NOMO-1 (cell line): ENCODE results near the gene LDB3.

ENCODE experiments used
- DNase-seq, 2 experiments: peaks; one replicate each; lab custom pipeline; 2025; ENCODE audit not compliant: unreplicated experiment in 2 of 2; lab: John Stamatoyannopoulos, UW

Gene LDB3

DNA sequence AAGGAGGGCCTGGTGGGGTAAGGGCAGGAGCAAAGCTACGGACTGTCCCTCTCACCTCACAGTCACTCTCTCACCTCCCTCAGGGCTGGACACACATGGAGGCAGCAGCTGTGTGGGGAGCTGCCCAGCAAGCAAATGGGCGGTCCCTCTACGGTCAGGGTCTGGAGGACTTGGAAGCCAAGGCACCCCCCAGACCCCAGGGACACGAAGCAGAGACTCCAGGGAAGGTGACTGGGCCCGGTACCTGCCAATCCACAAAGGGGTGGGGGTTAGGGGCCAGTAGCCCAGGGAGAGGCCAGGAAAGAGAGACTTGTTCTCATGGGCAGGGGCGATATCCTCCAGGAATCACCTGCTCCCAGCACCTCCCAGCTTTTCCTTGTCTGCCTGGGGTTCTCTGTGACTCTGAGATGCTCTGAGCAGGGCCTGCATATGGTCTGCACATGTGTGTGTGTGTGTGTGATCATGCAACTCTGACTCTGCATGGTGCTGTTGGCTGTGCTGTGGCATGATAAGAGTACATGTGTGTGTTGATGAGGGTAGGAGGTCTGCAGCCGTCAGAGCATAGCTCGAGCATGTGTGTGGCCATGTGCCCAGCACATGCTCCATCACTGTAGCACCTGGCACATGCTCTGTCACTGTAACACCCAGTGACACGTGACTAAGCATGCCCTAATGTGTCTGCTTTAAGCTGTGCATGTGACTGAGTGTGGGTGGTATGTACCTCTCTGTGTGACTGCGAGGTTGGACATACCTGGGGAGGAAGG, 4.6 kb upstream of the LDB3 start:
- DNase-seq: no peak

- DNase-seq: no peak
Measured at GRCh38 chr10:86664341-86665217, 3.7 kb upstream of the LDB3 start.

GRCh38 chr10:86665218-86665607, 3.1 kb upstream of the LDB3 start:
- no peak for DNase-seq

DNA sequence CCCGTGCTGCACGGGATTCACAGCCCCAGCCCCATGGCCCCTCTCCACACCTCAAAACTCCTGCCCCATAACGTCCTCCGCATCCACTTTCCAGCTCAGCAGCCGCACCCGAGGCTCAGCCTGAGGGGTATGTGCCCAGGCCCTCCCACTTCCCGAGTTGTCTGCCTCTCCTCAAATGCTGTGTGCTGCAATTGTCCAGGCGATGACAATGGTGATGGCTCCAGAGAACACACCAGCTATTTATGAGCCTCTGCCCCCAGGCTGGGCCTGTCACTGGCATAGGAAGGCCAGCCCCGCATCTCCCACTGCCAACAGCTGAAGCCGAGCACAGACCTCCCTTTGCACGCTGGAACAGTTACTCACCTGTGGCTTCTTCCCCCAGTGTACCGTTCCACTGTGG, 2.4 kb upstream of the LDB3 start:
- no peak for DNase-seq

GRCh38 chr10:86666538-86666937, 1.8 kb upstream of the LDB3 start:
- DNase-seq: no peak

- no peak for DNase-seq
Measured at GRCh38 chr10:86667421-86668181, 710 bp upstream of the LDB3 start.

DNA sequence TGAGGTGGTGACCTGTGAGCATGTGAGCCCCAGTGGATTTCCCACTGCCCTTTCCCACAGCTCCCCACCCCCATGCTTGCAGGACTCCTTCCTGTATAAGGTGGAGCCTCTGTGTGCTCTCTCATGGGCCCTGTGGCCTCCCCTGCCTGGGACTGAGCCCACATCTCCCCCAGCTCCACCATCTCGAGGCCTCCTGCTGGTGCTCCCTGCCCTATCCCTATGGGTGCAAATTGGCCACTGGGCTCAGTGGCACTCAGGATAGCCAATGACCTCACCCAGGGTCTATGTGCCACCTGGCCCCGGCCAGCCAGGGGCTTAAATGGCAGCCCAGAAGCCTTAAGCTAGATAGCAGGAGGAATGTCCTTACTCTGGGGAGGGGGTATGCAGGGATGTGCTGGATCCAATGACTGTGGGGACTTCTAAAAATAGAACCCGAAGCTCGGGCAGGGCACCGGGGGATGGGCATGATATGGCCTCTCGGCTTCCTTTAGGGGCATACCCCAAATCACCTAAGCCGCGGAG, 2.0 kb downstream of the LDB3 start:
- DNase-seq: no peak

DNA sequence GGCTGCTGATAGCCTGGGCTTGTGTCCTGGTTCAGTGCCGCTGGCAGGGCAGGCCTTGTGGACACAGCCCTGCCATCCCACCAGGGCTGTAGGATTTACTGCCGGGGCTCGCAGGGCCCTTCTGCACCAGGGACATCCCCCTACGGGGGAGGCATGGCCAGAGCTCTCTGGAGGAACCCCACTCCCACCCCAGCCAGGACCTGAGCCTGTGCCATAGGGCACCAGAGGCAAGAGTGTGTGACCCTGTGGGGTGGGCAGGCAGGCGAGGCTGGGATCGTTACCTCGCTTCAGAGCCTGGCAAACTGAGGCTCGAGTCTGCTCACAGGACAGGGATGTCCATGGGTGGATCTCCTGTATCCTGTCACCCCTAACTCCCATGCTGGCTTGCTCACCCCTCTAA, 2.6 kb downstream of the LDB3 start:
- DNase-seq: no peak

DNA sequence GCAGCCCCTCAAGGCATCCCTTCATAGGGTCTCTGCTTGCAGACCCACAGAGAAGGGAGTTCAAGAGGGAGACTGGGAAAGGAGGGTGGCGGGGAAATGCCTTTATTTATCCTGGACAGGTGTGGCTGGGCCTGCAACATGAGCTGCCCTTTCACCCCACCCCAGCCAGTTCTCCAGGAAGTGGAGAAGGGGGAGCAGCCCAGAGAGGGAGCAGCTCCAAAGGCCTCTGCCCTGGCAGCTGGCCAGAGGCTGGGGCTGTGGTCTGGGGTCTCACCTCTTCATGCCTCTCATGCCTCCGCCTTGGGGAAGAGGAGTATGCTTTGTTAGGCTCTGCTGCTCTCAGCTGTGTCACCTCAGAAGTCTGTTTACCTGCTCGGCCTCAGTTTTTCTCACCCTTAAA, 3.1 kb downstream of the LDB3 start:
- no peak for DNase-seq

- no peak for DNase-seq
Measured at GRCh38 chr10:86671985-86672710, 3.8 kb downstream of the LDB3 start.

DNA sequence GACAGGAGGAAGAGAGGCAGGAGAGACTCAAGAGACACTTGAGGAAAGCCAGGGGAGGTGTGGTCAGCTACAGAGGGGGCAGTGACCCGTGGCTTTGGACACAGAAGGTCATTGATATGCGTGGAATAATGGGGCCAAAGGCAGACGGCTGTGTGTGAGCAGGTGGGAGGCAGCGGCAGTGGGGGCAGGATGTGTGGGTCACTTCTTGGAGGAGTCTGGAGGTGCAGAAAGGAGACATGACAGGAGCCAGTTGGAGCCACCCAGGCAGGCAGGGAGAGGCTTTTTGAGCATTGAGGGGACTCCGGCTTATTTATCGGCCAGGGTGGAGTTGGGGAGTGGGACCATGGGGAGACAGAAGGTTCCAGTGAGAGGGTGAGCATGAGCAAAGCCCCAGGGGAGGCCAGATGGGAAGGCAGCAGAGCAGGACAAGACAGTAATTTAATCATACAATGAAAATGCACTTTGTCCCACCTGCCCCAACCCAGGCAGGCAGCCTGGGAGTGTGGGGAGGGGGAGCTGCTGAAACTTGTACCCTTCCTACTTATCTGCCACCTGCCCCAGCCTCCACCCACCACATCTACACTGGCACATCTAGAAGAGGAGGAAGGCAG, 5.0 kb downstream of the LDB3 start:
- DNase-seq: no peak

- no peak for DNase-seq
Measured at GRCh38 chr10:86673827-86674581, 5.7 kb downstream of the LDB3 start.

DNA sequence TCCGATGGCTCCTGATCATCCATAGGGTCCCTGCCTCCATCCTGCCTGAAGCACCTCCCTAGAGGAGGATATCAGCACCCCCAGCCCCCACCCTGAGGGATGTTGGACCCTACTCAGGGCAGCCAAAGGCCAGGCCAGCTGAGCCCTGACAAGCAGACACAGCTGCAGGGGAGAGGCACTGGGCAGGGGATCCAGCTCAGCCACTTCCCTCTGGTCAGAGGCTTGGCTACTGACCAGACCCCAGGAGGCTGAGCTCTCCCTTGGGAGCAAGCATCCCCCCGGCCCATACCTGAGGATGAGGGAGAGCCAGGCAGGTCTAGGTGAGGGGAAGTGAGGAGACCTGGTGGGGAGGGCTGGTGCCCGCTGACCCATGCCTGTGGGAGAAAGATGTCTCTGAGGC, 6.6 kb downstream of the LDB3 start:
- DNase-seq: no peak

- no peak for DNase-seq
Measured at GRCh38 chr10:86677374-86677773, 9.1 kb downstream of the LDB3 start.

- DNase-seq: peak; percentile 42 to 57
Measured at GRCh38 chr10:86678999-86679792, 10.9 kb downstream of the LDB3 start.

GRCh38 chr10:86681047-86681446, 12.7 kb downstream of the LDB3 start:
- no peak for DNase-seq

- no peak for DNase-seq
Measured at GRCh38 chr10:86681722-86682386, 13.5 kb downstream of the LDB3 start.

- DNase-seq: no peak
Measured at GRCh38 chr10:86682675-86683074, 14.4 kb downstream of the LDB3 start.
